ENCODE results near the gene SF3A2. TPM values are rescaled to one million over a fixed set of nuclear protein-coding genes. Genes with fewer than 3 reads are reported as not detected.

SF3A2 gene
- total and polyA plus RNA-seq, 2 donors (not counting 3 experiments of a cell fraction or from before 2014, with no cell fraction given), result 21.5 to 164 TPM

GRCh38 chr19:2274185-2274711 is 37.6 kb downstream of the SF3A2 start:
- Histone ChIP-seq H3K9me1 (replicated peaks; ENCODE audit: control insufficient read depth, extremely low read depth, insufficient read depth, low read length) (no peaks in the 10 kb centered on the region), H3K4me3 (replicated peaks in 1 of 3; ENCODE audit: insufficient read depth in 1 of 3, low read depth in 1 of 3, low read length in 3 of 3) (no peak overlapping the region), H3K9me3 (replicated peaks; ENCODE audit: control insufficient read depth, insufficient read depth, low read length) (no peaks in the 10 kb centered on the region), H3K4me1 (ENCODE audit: control insufficient read depth, extremely low read depth, insufficient read depth, low read length) (peaks cover 27% of the 10 kb centered on the region), H3K79me2 (ENCODE audit: control insufficient read depth, insufficient read depth, low read length) (peaks cover 47% of the 10 kb centered on the region), H4K20me1 (replicated peaks; ENCODE audit: control insufficient read depth, extremely low read depth, insufficient read depth, low read length) (no peaks in the 10 kb centered on the region), H3K4me2 (ENCODE audit: insufficient read depth, low read length) (no peak overlapping the region), H2AFZ (ENCODE audit: low read depth, low read length) (no peak overlapping the region), H3K36me3 (ENCODE audit: control insufficient read depth in 2 of 2, extremely low read depth in 1 of 2, insufficient read depth in 2 of 2, low read length in 2 of 2) (peaks cover 2 to 18% of the 10 kb centered on the region in 2 experiments), H3K9ac (replicated peaks; ENCODE audit: extremely low read depth, insufficient read depth, low read length) (peak overlapping the region; percentile 19), H3K27ac (ENCODE audit: insufficient read depth, low read depth, low read length) (peak overlapping the region; percentile 26), H3K27me3 (ENCODE audit: control insufficient read depth in 2 of 2, insufficient read depth in 2 of 2, low read length in 2 of 2) (no peaks in the 10 kb centered on the region)
- POLR2A ChIA-PET, result no interaction called here
- intact Hi-C loops (cut with micrococcal nuclease), result loop anchor here (5.0 kb wide), 1 partner anchor 338 kb away; no protein-coding TSS in a partner anchor
- BruUV-seq (replicated peaks), result no TSS peak
- dilution Hi-C loops (cut with MboI; ENCODE audit: extremely low pct_ligation_motif_present, low sequenced_read_pairs), result no loop called here
- no peak for FAIRE-seq
- CTCF ChIA-PET, result interaction anchor here (0.6 to 3.2 kb wide), 10 partner anchors 14 to 328 kb away, joined by 3 to 13 read pairs (median 4); partner anchors contain the start of gene PLEKHJ1
- TF ChIP-seq POLR2AphosphoS5 (IDR thresholded peaks at IDR 0.05; ENCODE audit: insufficient read depth, low read depth, low read length) (no peak), GATA2 (IDR thresholded peaks at IDR 0.05; ENCODE audit: insufficient read depth, insufficient read length, low read depth, low read length) (no peak), EZH2 (IDR thresholded peaks at IDR 0.05; ENCODE audit: borderline replicate concordance, low read depth, low read length, severe bottlenecking) (no peak), POLR2A (IDR thresholded peaks at IDR 0.05; ENCODE audit: low read depth, low read length) (no peak)
- DNase-seq (ENCODE audit: low read depth, low spot score), result no peak

- H3K27ac ChIP-seq (ENCODE audit: insufficient read depth, low read depth, low read length), result no peak overlapping the region
- no peaks in the 10 kb centered on the region for H3K9me1 ChIP-seq (replicated peaks; ENCODE audit: control insufficient read depth, extremely low read depth, insufficient read depth, low read length)
- no peak overlapping the region for H3K9ac ChIP-seq (replicated peaks; ENCODE audit: extremely low read depth, insufficient read depth, low read length)
- dilution Hi-C loops (cut with MboI; ENCODE audit: extremely low pct_ligation_motif_present, low sequenced_read_pairs) (no loop called here), intact Hi-C loops (cut with micrococcal nuclease) (loop anchor here (1.0 to 5.0 kb wide), 3 partner anchors 41 to 337 kb away; no protein-coding TSS in a partner anchor)
- no peak overlapping the region for H3K4me2 ChIP-seq (ENCODE audit: insufficient read depth, low read length)
- H3K4me3 ChIP-seq (replicated peaks in 1 of 3; ENCODE audit: insufficient read depth in 1 of 3, low read depth in 1 of 3, low read length in 3 of 3), result no peak overlapping the region
- H3K36me3 ChIP-seq (ENCODE audit: control insufficient read depth in 2 of 2, extremely low read depth in 1 of 2, insufficient read depth in 2 of 2, low read length in 2 of 2), result peaks cover 2 to 18% of the 10 kb centered on the region in 2 experiments
- H3K79me2 ChIP-seq (ENCODE audit: control insufficient read depth, insufficient read depth, low read length), result peaks cover 40% of the 10 kb centered on the region
- TF ChIP-seq MYC (IDR thresholded peaks at IDR 0.05; ENCODE audit: low read depth, low read length), result no peak
- TF ChIP-seq CTCF (IDR thresholded peaks at IDR 0.05; ENCODE audit: extremely low read depth in 1 of 2, insufficient read depth in 1 of 2, low read depth in 1 of 2, low read length in 2 of 2), result peak; percentile 43 to 56
- TF ChIP-seq, protein P1, sequence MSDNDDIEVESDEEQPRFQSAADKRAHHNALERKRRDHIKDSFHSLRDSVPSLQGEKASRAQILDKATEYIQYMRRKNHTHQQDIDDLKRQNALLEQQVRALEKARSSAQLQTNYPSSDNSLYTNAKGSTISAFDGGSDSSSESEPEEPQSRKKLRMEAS (IDR thresholded peaks at IDR 0.05; ENCODE audit: insufficient read depth, insufficient read length), result no peak
- no peak for TF ChIP-seq JUN (IDR thresholded peaks at IDR 0.05; ENCODE audit: borderline replicate concordance, insufficient read depth, insufficient read length, low read depth)
- no peak for TF ChIP-seq EZH2 (IDR thresholded peaks at IDR 0.05; ENCODE audit: borderline replicate concordance, low read depth, low read length, severe bottlenecking)
- no peak overlapping the region for H2AFZ ChIP-seq (ENCODE audit: low read depth, low read length)
- ChIA-PET POLR2A (no interaction called here), CTCF (interaction anchor here (0.6 to 3.2 kb wide), 13 partner anchors 13 to 327 kb away, joined by 3 to 13 read pairs (median 3); partner anchors contain the start of gene PLEKHJ1)
- DNase-seq (ENCODE audit: low read depth, low spot score) (peak; percentile 60), FAIRE-seq (peak; percentile 86)
- H3K4me1 ChIP-seq (ENCODE audit: control insufficient read depth, extremely low read depth, insufficient read depth, low read length), result peaks cover 27% of the 10 kb centered on the region
- no peaks in the 10 kb centered on the region for H3K27me3 ChIP-seq (ENCODE audit: control insufficient read depth in 2 of 2, insufficient read depth in 2 of 2, low read length in 2 of 2)
- H3K9me3 ChIP-seq (replicated peaks; ENCODE audit: control insufficient read depth, insufficient read depth, low read length), result no peaks in the 10 kb centered on the region
- BruUV-seq (replicated peaks), result no TSS peak
- no peaks in the 10 kb centered on the region for H4K20me1 ChIP-seq (replicated peaks; ENCODE audit: control insufficient read depth, extremely low read depth, insufficient read depth, low read length)
Observed at GRCh38 chr19:2274931-2275535, 38.4 kb downstream of the SF3A2 start.

All from endothelial cell of umbilical vein (primary cell).